GM21825 (cell line): ENCODE data around the gene CAPRIN1.

Source experiments
- ATAC-seq: cut with Tn5 transposase; IDR thresholded peaks from one replicate; pipeline ENCODE4 v1.9.1; 2021; ENCODE audit warnings: mild to moderate bottlenecking, moderate library complexity; ENCODE audit not compliant: unreplicated experiment

Gene CAPRIN1

GRCh38 chr11:34051349-34052035 is at the start of gene CAPRIN1:
TSS of gene CAPRIN1 (plus strand) at chr11:34051731. CDS start at chr11:34052421, 690 bp downstream.
- ATAC-seq, result peak; percentile 65

- ATAC-seq, result no peak
These were observed 49.1 kb upstream of the CAPRIN1 start for GRCh38 chr11:34002420-34002819.

GRCh38 chr11:34004236-34004635 is 47.3 kb upstream of the CAPRIN1 start:
- no peak for ATAC-seq

GRCh38 chr11:34006876-34007275 is 44.7 kb upstream of the CAPRIN1 start:
- no peak for ATAC-seq

- ATAC-seq, result no peak
These were observed 38.8 kb upstream of the CAPRIN1 start for GRCh38 chr11:34012734-34013133.

- ATAC-seq, result no peak
These were observed 37.5 kb upstream of the CAPRIN1 start for GRCh38 chr11:34013898-34014571.

- no peak for ATAC-seq
These were observed 29.4 kb upstream of the CAPRIN1 start for GRCh38 chr11:34021977-34022735.

- no peak for ATAC-seq
These were observed 25.1 kb upstream of the CAPRIN1 start for GRCh38 chr11:34026432-34026831.

- ATAC-seq, result no peak
These were observed 23.8 kb upstream of the CAPRIN1 start for GRCh38 chr11:34027516-34028408.

- ATAC-seq, result no peak
These were observed 23.1 kb upstream of the CAPRIN1 start for GRCh38 chr11:34028425-34028824.

- ATAC-seq, result no peak
These were observed 22.4 kb upstream of the CAPRIN1 start for GRCh38 chr11:34029176-34029575.

- no peak for ATAC-seq
These were observed 21.1 kb upstream of the CAPRIN1 start for GRCh38 chr11:34030382-34030781.

GRCh38 chr11:34033399-34033798 is 18.1 kb upstream of the CAPRIN1 start:
- ATAC-seq, result no peak

GRCh38 chr11:34034053-34034452 is 17.5 kb upstream of the CAPRIN1 start:
- ATAC-seq, result no peak

GRCh38 chr11:34036456-34036855 is 15.1 kb upstream of the CAPRIN1 start:
- ATAC-seq, result no peak

GRCh38 chr11:34037016-34037415 is 14.5 kb upstream of the CAPRIN1 start:
- ATAC-seq, result no peak

- ATAC-seq, result no peak
These were observed 11.0 kb upstream of the CAPRIN1 start for GRCh38 chr11:34040571-34040970.

GRCh38 chr11:34044664-34045485 is 6.7 kb upstream of the CAPRIN1 start:
- ATAC-seq, result no peak

GRCh38 chr11:34049028-34049427 is 2.5 kb upstream of the CAPRIN1 start:
- no peak for ATAC-seq
